H1 (cell line): Measurements from ENCODE around the gene HPGDS. TPM values are rescaled to one million over a fixed set of nuclear protein-coding genes. Genes with fewer than 3 reads are reported as not detected.
A peak's percentile ranks its signal among the peaks of the same experiment; 100 is the strongest.

ENCODE experiments used
- CTCF ChIA-PET: fragments of 300-600 bp; sonication (Branson Sonifier 250); formaldehyde crosslinking; loops from one replicate; lab custom pipeline; 2021; ENCODE audit not compliant: partially characterized antibody; lab: Charles Lee
- POLR2A ChIA-PET: fragments of 300-600 bp; sonication (Branson Sonifier 250); formaldehyde crosslinking; loops from one replicate; lab custom pipeline; 2021; ENCODE audit warnings: inconsistent platforms; ENCODE audit not compliant: partially characterized antibody; lab: Charles Lee
- DNase-seq, 2 experiments: peaks; one replicate each; pipeline versions ENCODE4 v3.0.0 to v3.0.0-alpha.2; 2010 to 2022; ENCODE audit warnings: low spot score in 2 of 2, low read depth in 1 of 2, mixed read lengths in 1 of 2
- FAIRE-seq: peaks from 2 replicates; lab custom pipeline; 2011; peaks lifted over from hg19 to GRCh38; lab: Jason Lieb, UNC
- H2AFZ ChIP-seq: 2 replicates; pipeline ENCODE4 v1.8.1; 2012; ENCODE audit warnings: low read length, inconsistent platforms
- H2AK5ac ChIP-seq: 2 replicates; pipeline ENCODE4 v1.6.1; 2013; ENCODE audit warnings: low read depth, low read length
- H2BK120ac ChIP-seq: replicated peaks from 2 replicates; pipeline ENCODE3; 2013; ENCODE audit warnings: low read depth, low read length, inconsistent platforms
- H2BK12ac ChIP-seq: 2 replicates; pipeline ENCODE4 v1.6.1; 2013; ENCODE audit warnings: low read depth, low read length
- H2BK15ac ChIP-seq: 2 replicates; pipeline ENCODE4 v1.6.1; 2013; ENCODE audit warnings: low read length
- H2BK20ac ChIP-seq: 2 replicates; pipeline ENCODE4 v1.6.1; 2013; ENCODE audit warnings: low read length
- H2BK5ac ChIP-seq: 2 replicates; pipeline ENCODE4 v1.6.1; 2013; ENCODE audit warnings: low read depth, low read length
- H3K14ac ChIP-seq: 2 replicates; pipeline ENCODE4 v1.6.1; 2013; ENCODE audit warnings: inconsistent platforms; ENCODE audit not compliant: insufficient read length
- H3K18ac ChIP-seq: 2 replicates; pipeline ENCODE4 v1.6.1; 2013; ENCODE audit warnings: low read length; ENCODE audit errors: extremely low read depth
- H3K23ac ChIP-seq: 2 replicates; pipeline ENCODE4 v1.6.1; 2013; ENCODE audit warnings: inconsistent platforms; ENCODE audit not compliant: insufficient read length
- H3K23me2 ChIP-seq: 2 replicates; pipeline ENCODE4 v1.6.1; 2013; ENCODE audit warnings: low read depth, low read length
- H3K27ac ChIP-seq: 2 replicates; pipeline ENCODE4 v1.6.1; 2011; ENCODE audit warnings: low read depth, low read length, inconsistent platforms
- H3K27me3 ChIP-seq, 4 experiments: replicated peaks in 1 of 4; 1 replicate in 1 of 4; 2 replicates in 3 of 4; pipeline versions ENCODE4 v1.6.1 to v1.8.1; 2011 to 2013; ENCODE audit warnings: low read length in 3 of 4, mild to moderate bottlenecking in 3 of 4, inconsistent platforms in 2 of 4, mixed read lengths in 2 of 4, moderate library complexity in 1 of 4; ENCODE audit not compliant: control insufficient read depth in 3 of 4, insufficient read depth in 3 of 4; ENCODE audit errors: extremely low read depth in 1 of 4
- H3K36me3 ChIP-seq, 4 experiments: 2 replicates each; pipeline versions ENCODE4 v1.6.1 to v1.8.1; 2011 to 2013; ENCODE audit warnings: mild to moderate bottlenecking in 4 of 4, low read length in 3 of 4, moderate library complexity in 2 of 4, control low read depth in 1 of 4, inconsistent platforms in 1 of 4; ENCODE audit not compliant: insufficient read depth in 4 of 4, control insufficient read depth in 2 of 4
- H3K4ac ChIP-seq: replicated peaks from 2 replicates; pipeline ENCODE3; 2013; ENCODE audit warnings: low read length, low read depth, mixed read lengths, inconsistent platforms; ENCODE audit not compliant: insufficient read length
- H3K4me1 ChIP-seq, 4 experiments: replicated peaks in 1 of 4; 1 replicate in 1 of 4; 2 replicates in 3 of 4; pipeline versions ENCODE4 v1.6.1 to v1.8.1; 2011 to 2013; ENCODE audit warnings: low read length in 3 of 4, inconsistent platforms in 2 of 4, mixed read lengths in 1 of 4; ENCODE audit not compliant: insufficient read depth in 4 of 4, control insufficient read depth in 3 of 4
- H3K4me2 ChIP-seq, 2 experiments: 2 replicates each; pipeline versions ENCODE4 v1.6.1 to v1.8.1; 2011 to 2013; ENCODE audit warnings: low read depth in 2 of 2, low read length in 2 of 2, control low read depth in 1 of 2, inconsistent platforms in 1 of 2, mild to moderate bottlenecking in 1 of 2; ENCODE audit not compliant: insufficient read depth in 1 of 2
- H3K4me3 ChIP-seq, 4 experiments: fragments of 200-600, 300-600 bp in 1 of 4; sonication (generic), shearing (Covaris generic), sonication (Bioruptor Twin) in 1 of 4; 2 replicates each; pipeline versions ENCODE4 v1.5.1 to v1.8.1; 2011 to 2016; ENCODE audit warnings: low read length in 4 of 4, low read depth in 3 of 4, control low read depth in 2 of 4, inconsistent platforms in 2 of 4, mild to moderate bottlenecking in 2 of 4, mixed read lengths in 1 of 4, moderate library complexity in 1 of 4; ENCODE audit not compliant: insufficient read depth in 2 of 4; ENCODE audit errors: extremely low read depth in 1 of 4
- H3K56ac ChIP-seq: replicated peaks from 2 replicates; pipeline ENCODE3; 2013; ENCODE audit warnings: low read depth, mild to moderate bottlenecking, mixed read lengths, low read length, inconsistent platforms; ENCODE audit not compliant: insufficient read length
- H3K79me1 ChIP-seq: 2 replicates; pipeline ENCODE4 v1.6.1; 2013; ENCODE audit warnings: low read depth, low read length, control low read depth
- H3K79me2 ChIP-seq, 2 experiments: 2 replicates each; pipeline versions ENCODE4 v1.6.1 to v1.8.1; 2012 to 2013; ENCODE audit warnings: low read length in 2 of 2, mild to moderate bottlenecking in 2 of 2, inconsistent platforms in 1 of 2; ENCODE audit not compliant: insufficient read depth in 2 of 2, control insufficient read depth in 1 of 2
- H3K9ac ChIP-seq, 4 experiments: replicated peaks in 1 of 4; 1 replicate in 1 of 4; 2 replicates in 3 of 4; pipeline versions ENCODE4 v1.6.1 to v1.8.1; 2011 to 2013; ENCODE audit warnings: low read depth in 3 of 4, low read length in 3 of 4, control low read depth in 2 of 4, mild to moderate bottlenecking in 2 of 4, moderate library complexity in 2 of 4, inconsistent platforms in 1 of 4; ENCODE audit errors: extremely low read depth in 1 of 4
- H3K9me3 ChIP-seq, 2 experiments: 2 replicates each; pipeline versions ENCODE4 v1.6.1 to v1.8.1; 2012 to 2013; ENCODE audit warnings: mild to moderate bottlenecking in 2 of 2, moderate library complexity in 2 of 2, control low read depth in 1 of 2, inconsistent platforms in 1 of 2, low read depth in 1 of 2, low read length in 1 of 2, mixed read lengths in 1 of 2; ENCODE audit not compliant: insufficient read depth in 2 of 2
- H4K20me1 ChIP-seq, 2 experiments: replicated peaks in 1 of 2; 2 replicates each; pipeline versions ENCODE3 to v1.8.1; 2011 to 2013; ENCODE audit warnings: inconsistent platforms in 2 of 2, low read length in 2 of 2, mild to moderate bottlenecking in 1 of 2; ENCODE audit not compliant: insufficient read depth in 2 of 2, control insufficient read depth in 1 of 2
- H4K5ac ChIP-seq: 2 replicates; pipeline ENCODE4 v1.6.1; 2013; ENCODE audit warnings: low read length, low read depth, mixed read lengths, inconsistent platforms; ENCODE audit not compliant: insufficient read length
- H4K8ac ChIP-seq: 2 replicates; pipeline ENCODE4 v1.8.0; 2013; ENCODE audit warnings: mild to moderate bottlenecking, moderate library complexity, low read length, inconsistent platforms; ENCODE audit not compliant: insufficient read depth; ENCODE audit errors: extremely low read depth
- H4K91ac ChIP-seq: replicated peaks from 2 replicates; pipeline ENCODE3; 2013; ENCODE audit warnings: low read length, mixed read lengths, inconsistent platforms; ENCODE audit not compliant: insufficient read length
- RAD21 ChIP-seq, 2 experiments: IDR thresholded peaks in 1 of 2; conservative IDR thresholded peaks in 1 of 2; 2 replicates each; pipeline ENCODE4 v1.6.1; 2011; ENCODE audit warnings: low read depth in 2 of 2, low read length in 2 of 2, improper control_type of control experiment in 1 of 2, inconsistent platforms in 1 of 2, mild to moderate bottlenecking in 1 of 2, moderate library complexity in 1 of 2
- SUZ12 ChIP-seq: fragments of 200-600 bp; sonication (generic); IDR thresholded peaks from 2 replicates; pipeline ENCODE4 v1.6.1; 2012; ENCODE audit warnings: mild to moderate bottlenecking, inconsistent platforms, low read length, moderate library complexity, mixed read lengths
- WGBS, 2 experiments: shearing (Covaris generic) in 1 of 2; methylation state at CpG; one replicate each; pipeline versions ENCODE4 v1.1.6 to v1.1.7; 2013 to 2015; ENCODE audit warnings: low lambda C conversion rate in 2 of 2, mixed read lengths in 2 of 2, inconsistent platforms in 1 of 2, low coverage in 1 of 2, missing lambda C conversion rate in 1 of 2; ENCODE audit not compliant: insufficient replicate concordance in 2 of 2, insufficient coverage in 1 of 2, insufficient read length in 1 of 2; ENCODE audit errors: extremely low coverage in 1 of 2, missing lambda C conversion rate in 1 of 2; 5-methylcytosine and 5-hydroxymethylcytosine counted together
- polyA plus RNA-seq, 7 experiments: library from polyadenylated mRNA; depleted of rRNA in 3 of 7; stranded (reverse) in 5 of 7; unstranded in 2 of 7; fragments of >200 nt in 5 of 7; fragments of 200-250 nt in 2 of 7; gene quantifications; 1 replicate in 5 of 7; 2 replicates in 1 of 7; 4 replicates in 1 of 7; pipeline versions ENCODE4 v1.2.1 to v1.2.3, GENCODE V29; 2011 to 2013; ENCODE audit warnings: missing spikeins in 2 of 7, mixed read lengths in 2 of 7
- total RNA-seq: library from RNA; stranded (reverse); fragmentation: NEBNext Ultra II Directional; extraction: Animal tissue kit (Norgen Biotek cat#: 25700); gene quantifications from 2 replicates; pipeline ENCODE4 v1.2.1, GENCODE V29; 2021
- TF ChIP-seq, protein P1 (sequence below), 3 experiments: IDR thresholded peaks; 1 replicate in 2 of 3; 2 replicates in 1 of 3; pipeline versions ENCODE4 v1.5.1 to v1.6.1; 2011; ENCODE audit warnings: low read length in 3 of 3, mild to moderate bottlenecking in 3 of 3, inconsistent platforms in 2 of 3, low read depth in 1 of 3, moderate library complexity in 1 of 3; ENCODE audit not compliant: insufficient read depth in 1 of 3; ENCODE audit errors: control extremely low read depth in 1 of 3

HPGDS gene
- total and polyA plus RNA-seq, 2 of the 8 experiments (the other 6 are each of a cell fraction or from before 2014, with no cell fraction given) = not detected

DNA sequence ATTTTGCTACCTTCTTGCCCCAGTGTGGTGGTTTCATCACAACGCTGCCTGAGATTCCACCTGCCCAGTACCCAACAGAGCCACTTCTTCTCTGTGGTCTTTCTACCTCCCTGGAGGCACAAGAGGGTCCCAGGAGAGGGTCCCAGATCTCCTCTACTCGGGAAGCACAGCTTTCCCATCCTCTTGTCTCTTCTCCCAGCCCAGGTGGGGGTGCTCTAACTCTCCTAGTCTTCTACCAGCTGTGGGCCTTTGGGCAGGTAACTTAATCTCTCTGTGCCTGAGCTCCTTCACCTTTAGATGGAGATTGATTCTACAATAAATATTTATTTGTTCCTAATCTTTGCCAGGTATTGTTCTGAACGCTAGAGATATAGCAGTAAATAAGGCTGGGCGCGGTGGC lies 1.8 kb upstream of the HPGDS start:
- Histone ChIP-seq H3K36me3 (no peaks in the 10 kb centered on the region), H4K20me1 (no peaks in the 10 kb centered on the region), H3K4me3 (no peak overlapping the region), H2AK5ac (no peak overlapping the region), H3K79me1 (no peaks in the 10 kb centered on the region), H3K14ac (no peak overlapping the region), H3K23me2 (no peaks in the 10 kb centered on the region), H3K27me3 (no peaks in the 10 kb centered on the region), H3K9ac (no peak overlapping the region), H4K91ac (no peak overlapping the region), H2BK120ac (no peak overlapping the region), H2BK20ac (no peak overlapping the region), H3K18ac (no peak overlapping the region), H4K5ac (no peak overlapping the region), H4K8ac (no peak overlapping the region), H2AFZ (peak overlapping the region; percentile 66; the same call in 1 of the 2 replicates), H3K27ac (no peak overlapping the region), H2BK15ac (no peak overlapping the region), H3K23ac (no peak overlapping the region), H2BK5ac (no peak overlapping the region), H3K56ac (no peak overlapping the region), H3K4me2 (no peak overlapping the region), H3K9me3 (no peaks in the 10 kb centered on the region), H3K4ac (no peak overlapping the region), H3K4me1 (no peaks in the 10 kb centered on the region), H3K79me2 (no peaks in the 10 kb centered on the region), H2BK12ac (no peak overlapping the region)
- no peak for DNase-seq
- CTCF ChIA-PET = interaction anchor here (0.6 to 1.4 kb wide), 5 partner anchors 11 to 276 kb away, joined by 3 to 6 read pairs (median 3); no protein-coding TSS in a partner anchor
- TF ChIP-seq RAD21 (IDR thresholded peaks at IDR 0.05 in 1 of 2, conservative IDR thresholded peaks at IDR 0.05 in 1 of 2; ENCODE audit: low read depth in 2 of 2, low read length in 2 of 2) (peak; percentile 51 to 59), SUZ12 (no peak)
- TF ChIP-seq, protein P1, sequence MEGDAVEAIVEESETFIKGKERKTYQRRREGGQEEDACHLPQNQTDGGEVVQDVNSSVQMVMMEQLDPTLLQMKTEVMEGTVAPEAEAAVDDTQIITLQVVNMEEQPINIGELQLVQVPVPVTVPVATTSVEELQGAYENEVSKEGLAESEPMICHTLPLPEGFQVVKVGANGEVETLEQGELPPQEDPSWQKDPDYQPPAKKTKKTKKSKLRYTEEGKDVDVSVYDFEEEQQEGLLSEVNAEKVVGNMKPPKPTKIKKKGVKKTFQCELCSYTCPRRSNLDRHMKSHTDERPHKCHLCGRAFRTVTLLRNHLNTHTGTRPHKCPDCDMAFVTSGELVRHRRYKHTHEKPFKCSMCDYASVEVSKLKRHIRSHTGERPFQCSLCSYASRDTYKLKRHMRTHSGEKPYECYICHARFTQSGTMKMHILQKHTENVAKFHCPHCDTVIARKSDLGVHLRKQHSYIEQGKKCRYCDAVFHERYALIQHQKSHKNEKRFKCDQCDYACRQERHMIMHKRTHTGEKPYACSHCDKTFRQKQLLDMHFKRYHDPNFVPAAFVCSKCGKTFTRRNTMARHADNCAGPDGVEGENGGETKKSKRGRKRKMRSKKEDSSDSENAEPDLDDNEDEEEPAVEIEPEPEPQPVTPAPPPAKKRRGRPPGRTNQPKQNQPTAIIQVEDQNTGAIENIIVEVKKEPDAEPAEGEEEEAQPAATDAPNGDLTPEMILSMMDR (IDR thresholded peaks at IDR 0.05; ENCODE audit: control extremely low read depth in 1 of 3, insufficient read depth in 1 of 3, low read depth in 1 of 3, low read length in 3 of 3) = peak; percentile 9 to 21 (median 10); a peak in 3 of 4 replicates
- no peak for FAIRE-seq
- WGBS, 2 experiments = 84% methylated on average over 5 of the region's 5 CpGs; no CpG with 5 or more reads in 1 of the 2 experiments
- POLR2A ChIA-PET = no interaction called here
